SH-SY5Y (cell line): ENCODE results near the gene CTAG2.

ENCODE experiments used
- GATA2 ChIP-seq: IDR thresholded peaks from 2 replicates; pipeline ENCODE4 v1.6.1; 2011; ENCODE audit warnings: mild to moderate bottlenecking, low read depth, low read length
- GATA3 ChIP-seq: IDR thresholded peaks from 2 replicates; pipeline ENCODE4 v1.6.1; 2011; ENCODE audit warnings: low read depth, mild to moderate bottlenecking, low read length, moderate library complexity

- no peak for TF ChIP-seq GATA2
- TF ChIP-seq GATA3: no peak
Observed at GRCh38 chrX:154661899-154662298, 8.5 kb upstream of the CTAG2 start.
